Activated T-cell treated with anti-CD3 and anti-CD28 coated beads, Interleukin-2, amount 50 U/mL, for 24 hours (primary cell): Measurements from ENCODE around the gene PTP4A2.
"Not testable (repeated sequence)": the region's sequence is repeated elsewhere in the genome, so short reads cannot be mapped to it uniquely, and the experiment has no call there.

ENCODE experiments used
- DNase-seq: peaks from one replicate; pipeline ENCODE4 v3.0.0-alpha.2; 2020
- H3K27ac Mint-ChIP-seq: 2 replicates; pipeline ENCODE4 v1.8.0; 2020; ENCODE audit warnings: mild to moderate bottlenecking, mixed read lengths
- H3K27me3 Mint-ChIP-seq: 2 replicates; pipeline ENCODE4 v1.8.0; 2020; ENCODE audit warnings: mixed read lengths
- H3K36me3 Mint-ChIP-seq: 2 replicates; pipeline ENCODE4 v1.8.0; 2020; ENCODE audit warnings: low read depth, mixed read lengths
- H3K4me1 Mint-ChIP-seq: 2 replicates; pipeline ENCODE4 v1.8.0; 2020; ENCODE audit warnings: low read depth, mixed read lengths
- H3K4me3 Mint-ChIP-seq: 2 replicates; pipeline ENCODE4 v1.8.0; 2020; ENCODE audit warnings: mild to moderate bottlenecking, moderate library complexity, mixed read lengths
- H3K9me3 Mint-ChIP-seq: 2 replicates; pipeline ENCODE4 v1.8.0; 2020; ENCODE audit warnings: mixed read lengths

Gene PTP4A2

GRCh38 chr1:31897526-31898100 lies 40.6 kb downstream of the PTP4A2 start:
- no peaks in the 10 kb centered on the region for H3K27me3 Mint-ChIP-seq

GRCh38 chr1:31895474-31896198 lies 42.5 kb downstream of the PTP4A2 start:
- Mint-ChIP-seq H3K27ac (peak overlapping the region; percentile 29), H3K4me1 (peaks cover 18% of the 10 kb centered on the region)
- not testable (repeated sequence) for H3K27me3 Mint-ChIP-seq, H3K4me3 Mint-ChIP-seq, H3K9me3 Mint-ChIP-seq, DNase-seq, H3K36me3 Mint-ChIP-seq

More at GRCh38 chr1:31897526-31898100, 40.6 kb downstream of the PTP4A2 start:
- Mint-ChIP-seq H3K27ac (no peak overlapping the region), H3K9me3 (peaks cover 8% of the 10 kb centered on the region), H3K4me1 (peaks cover 16% of the 10 kb centered on the region), H3K36me3 (no peaks in the 10 kb centered on the region), H3K4me3 (no peak overlapping the region)
- DNase-seq: no peak

- peaks cover 45% of the 10 kb centered on the region for H3K4me1 Mint-ChIP-seq
- peaks cover 3% of the 10 kb centered on the region for H3K36me3 Mint-ChIP-seq
- no peaks in the 10 kb centered on the region for H3K27me3 Mint-ChIP-seq
- H3K9me3 Mint-ChIP-seq: peaks cover 8% of the 10 kb centered on the region
- peak overlapping the region; percentile 93 for H3K27ac Mint-ChIP-seq
- peak overlapping the region; percentile 35 for H3K4me3 Mint-ChIP-seq
- no peak for DNase-seq
Measured at GRCh38 chr1:31891280-31891679, 46.9 kb downstream of the PTP4A2 start.

GRCh38 chr1:31888291-31888690 lies 49.9 kb downstream of the PTP4A2 start:
- Mint-ChIP-seq H3K27me3 (no peaks in the 10 kb centered on the region), H3K4me3 (no peak overlapping the region), H3K9me3 (no peaks in the 10 kb centered on the region), H3K4me1 (peaks cover 41% of the 10 kb centered on the region), H3K36me3 (peaks cover 3% of the 10 kb centered on the region), H3K27ac (no peak overlapping the region)
- DNase-seq: no peak

- Mint-ChIP-seq H3K9me3 (no peaks in the 10 kb centered on the region), H3K27ac (peak overlapping the region; percentile 3), H3K27me3 (no peaks in the 10 kb centered on the region), H3K4me1 (peaks cover 37% of the 10 kb centered on the region), H3K4me3 (no peak overlapping the region), H3K36me3 (peaks cover 3% of the 10 kb centered on the region)
- DNase-seq: no peak
Measured at GRCh38 chr1:31886866-31887265, 51.3 kb downstream of the PTP4A2 start.

- no peak for DNase-seq
- H3K4me1 Mint-ChIP-seq: peaks cover 35% of the 10 kb centered on the region
- H3K36me3 Mint-ChIP-seq: peaks cover under 1% of the 10 kb centered on the region
- H3K27ac Mint-ChIP-seq: no peak overlapping the region
- no peaks in the 10 kb centered on the region for H3K27me3 Mint-ChIP-seq
- no peak overlapping the region for H3K4me3 Mint-ChIP-seq
- H3K9me3 Mint-ChIP-seq: no peaks in the 10 kb centered on the region
Measured at GRCh38 chr1:31885851-31886250, 52.3 kb downstream of the PTP4A2 start.

GRCh38 chr1:31883357-31883942 lies 54.7 kb downstream of the PTP4A2 start:
- H3K4me1 Mint-ChIP-seq: peaks cover 21% of the 10 kb centered on the region
- no peaks in the 10 kb centered on the region for H3K27me3 Mint-ChIP-seq
- H3K36me3 Mint-ChIP-seq: no peaks in the 10 kb centered on the region
- no peaks in the 10 kb centered on the region for H3K9me3 Mint-ChIP-seq
- no peak overlapping the region for H3K27ac Mint-ChIP-seq
- no peak overlapping the region for H3K4me3 Mint-ChIP-seq
- no peak for DNase-seq

GRCh38 chr1:31881688-31882000 lies 56.5 kb downstream of the PTP4A2 start:
- H3K27ac Mint-ChIP-seq: no peak overlapping the region
- H3K9me3 Mint-ChIP-seq: no peaks in the 10 kb centered on the region
- peaks cover 15% of the 10 kb centered on the region for H3K4me1 Mint-ChIP-seq
- no peak for DNase-seq
- no peaks in the 10 kb centered on the region for H3K27me3 Mint-ChIP-seq
- no peaks in the 10 kb centered on the region for H3K36me3 Mint-ChIP-seq
- no peak overlapping the region for H3K4me3 Mint-ChIP-seq

GRCh38 chr1:31880957-31881687 lies 57.0 kb downstream of the PTP4A2 start:
- no peaks in the 10 kb centered on the region for H3K27me3 Mint-ChIP-seq
- H3K9me3 Mint-ChIP-seq: no peaks in the 10 kb centered on the region
- H3K4me1 Mint-ChIP-seq: peaks cover 15% of the 10 kb centered on the region
- no peak overlapping the region for H3K27ac Mint-ChIP-seq
- no peak overlapping the region for H3K4me3 Mint-ChIP-seq
- no peaks in the 10 kb centered on the region for H3K36me3 Mint-ChIP-seq
- no peak for DNase-seq

GRCh38 chr1:31879981-31880608 lies 58.1 kb downstream of the PTP4A2 start:
- Mint-ChIP-seq H3K27me3 (no peaks in the 10 kb centered on the region), H3K4me3 (no peak overlapping the region), H3K36me3 (no peaks in the 10 kb centered on the region), H3K9me3 (no peaks in the 10 kb centered on the region), H3K4me1 (peaks cover 15% of the 10 kb centered on the region), H3K27ac (no peak overlapping the region)
- no peak for DNase-seq

- Mint-ChIP-seq H3K27me3 (no peaks in the 10 kb centered on the region), H3K9me3 (peaks cover 2% of the 10 kb centered on the region), H3K36me3 (no peaks in the 10 kb centered on the region), H3K4me3 (no peak overlapping the region), H3K4me1 (peaks cover 20% of the 10 kb centered on the region), H3K27ac (no peak overlapping the region)
- no peak for DNase-seq
Measured at GRCh38 chr1:31878058-31878457, 60.1 kb downstream of the PTP4A2 start.

GRCh38 chr1:31877544-31877943 lies 60.6 kb downstream of the PTP4A2 start:
- H3K36me3 Mint-ChIP-seq: no peaks in the 10 kb centered on the region
- H3K27me3 Mint-ChIP-seq: no peaks in the 10 kb centered on the region
- peaks cover 25% of the 10 kb centered on the region for H3K4me1 Mint-ChIP-seq
- H3K4me3 Mint-ChIP-seq: no peak overlapping the region
- no peak for DNase-seq
- H3K27ac Mint-ChIP-seq: no peak overlapping the region
- H3K9me3 Mint-ChIP-seq: peaks cover 6% of the 10 kb centered on the region

GRCh38 chr1:31875636-31876236 lies 62.4 kb downstream of the PTP4A2 start:
- no peaks in the 10 kb centered on the region for H3K27me3 Mint-ChIP-seq
- H3K36me3 Mint-ChIP-seq: no peaks in the 10 kb centered on the region
- no peak overlapping the region for H3K4me3 Mint-ChIP-seq
- peaks cover 21% of the 10 kb centered on the region for H3K4me1 Mint-ChIP-seq
- DNase-seq: no peak
- no peak overlapping the region for H3K27ac Mint-ChIP-seq
- peaks cover 6% of the 10 kb centered on the region for H3K9me3 Mint-ChIP-seq

GRCh38 chr1:31874942-31875341 lies 63.2 kb downstream of the PTP4A2 start:
- Mint-ChIP-seq H3K4me3 (no peak overlapping the region), H3K9me3 (peaks cover 6% of the 10 kb centered on the region), H3K4me1 (peaks cover 16% of the 10 kb centered on the region), H3K27ac (no peak overlapping the region), H3K27me3 (no peaks in the 10 kb centered on the region), H3K36me3 (no peaks in the 10 kb centered on the region)
- no peak for DNase-seq
